ENCODE results near the gene TIMP4. TPM values are rescaled to one million over a fixed set of nuclear protein-coding genes. Genes with fewer than 3 reads are reported as not detected.
A peak's percentile ranks its signal among the peaks of the same experiment; 100 is the strongest.

The TIMP4 gene
- total and polyA plus RNA-seq, 2 of the 4 experiments (the other 2 are of a cell fraction): 0.39 to 0.54 TPM

DNA sequence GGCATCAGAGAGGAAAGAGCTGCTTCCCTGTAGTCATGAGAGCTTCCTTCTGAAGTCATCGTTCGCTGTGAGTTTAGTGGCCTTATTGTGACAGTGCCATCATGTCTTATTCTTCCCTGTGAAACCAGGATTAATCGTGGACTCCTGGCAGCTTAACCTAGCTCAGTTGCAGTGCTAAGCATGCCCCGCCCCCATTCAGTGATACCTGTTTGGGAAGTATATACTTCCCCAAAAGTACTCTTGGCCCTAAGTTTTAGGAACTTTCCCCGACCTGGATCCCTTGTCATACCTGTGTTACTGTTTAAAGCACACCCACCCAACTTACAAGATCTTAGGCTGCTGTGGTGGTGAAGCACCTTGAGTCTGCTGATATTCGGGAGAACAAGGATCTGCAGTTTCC, 32.1 kb upstream of the TIMP4 start:
- peak overlapping the region; percentile 99 for H2BK15ac ChIP-seq (ENCODE audit: low read depth, low read length)
- peak overlapping the region; percentile 19; the same call in 1 of the 2 replicates for H3K14ac ChIP-seq (replicated peaks; ENCODE audit: low read depth, low read length)
- H2AFZ ChIP-seq (replicated peaks; ENCODE audit: low read length, poor library complexity): peak overlapping the region; percentile 9
- no peak overlapping the region for H3K4me3 ChIP-seq (ENCODE audit: insufficient read depth, low read depth, low read length)
- dilution Hi-C loops (cut with HindIII; ENCODE audit: low sequenced_read_pairs, unreplicated experiment) (no loop called here), in situ Hi-C loops (cut with MboI; ENCODE audit: low sequenced_read_pairs) (no loop called here), intact Hi-C loops (cut with micrococcal nuclease) (loop anchor here (5.0 kb wide), 3 partner anchors 96 to 366 kb away; partner anchors contain the start of genes MKRN2 and PPARG)
- H3K56ac ChIP-seq (ENCODE audit: extremely low read depth, insufficient read depth, low read length): no peak overlapping the region
- TF ChIP-seq, protein P1, sequence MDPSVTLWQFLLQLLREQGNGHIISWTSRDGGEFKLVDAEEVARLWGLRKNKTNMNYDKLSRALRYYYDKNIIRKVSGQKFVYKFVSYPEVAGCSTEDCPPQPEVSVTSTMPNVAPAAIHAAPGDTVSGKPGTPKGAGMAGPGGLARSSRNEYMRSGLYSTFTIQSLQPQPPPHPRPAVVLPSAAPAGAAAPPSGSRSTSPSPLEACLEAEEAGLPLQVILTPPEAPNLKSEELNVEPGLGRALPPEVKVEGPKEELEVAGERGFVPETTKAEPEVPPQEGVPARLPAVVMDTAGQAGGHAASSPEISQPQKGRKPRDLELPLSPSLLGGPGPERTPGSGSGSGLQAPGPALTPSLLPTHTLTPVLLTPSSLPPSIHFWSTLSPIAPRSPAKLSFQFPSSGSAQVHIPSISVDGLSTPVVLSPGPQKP (IDR thresholded peaks at IDR 0.05; ENCODE audit: borderline replicate concordance, low read depth, low read length): no peak
- TF ChIP-seq, protein P2, sequence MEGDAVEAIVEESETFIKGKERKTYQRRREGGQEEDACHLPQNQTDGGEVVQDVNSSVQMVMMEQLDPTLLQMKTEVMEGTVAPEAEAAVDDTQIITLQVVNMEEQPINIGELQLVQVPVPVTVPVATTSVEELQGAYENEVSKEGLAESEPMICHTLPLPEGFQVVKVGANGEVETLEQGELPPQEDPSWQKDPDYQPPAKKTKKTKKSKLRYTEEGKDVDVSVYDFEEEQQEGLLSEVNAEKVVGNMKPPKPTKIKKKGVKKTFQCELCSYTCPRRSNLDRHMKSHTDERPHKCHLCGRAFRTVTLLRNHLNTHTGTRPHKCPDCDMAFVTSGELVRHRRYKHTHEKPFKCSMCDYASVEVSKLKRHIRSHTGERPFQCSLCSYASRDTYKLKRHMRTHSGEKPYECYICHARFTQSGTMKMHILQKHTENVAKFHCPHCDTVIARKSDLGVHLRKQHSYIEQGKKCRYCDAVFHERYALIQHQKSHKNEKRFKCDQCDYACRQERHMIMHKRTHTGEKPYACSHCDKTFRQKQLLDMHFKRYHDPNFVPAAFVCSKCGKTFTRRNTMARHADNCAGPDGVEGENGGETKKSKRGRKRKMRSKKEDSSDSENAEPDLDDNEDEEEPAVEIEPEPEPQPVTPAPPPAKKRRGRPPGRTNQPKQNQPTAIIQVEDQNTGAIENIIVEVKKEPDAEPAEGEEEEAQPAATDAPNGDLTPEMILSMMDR (conservative IDR thresholded peaks at IDR 0.05; ENCODE audit: low read depth, low read length): no peak
- TF ChIP-seq POLR2A (IDR thresholded peaks at IDR 0.05; ENCODE audit: low read depth, low read length) (no peak), MAZ (IDR thresholded peaks at IDR 0.05; ENCODE audit: borderline replicate concordance, low read depth, low read length) (no peak), MAFK (IDR thresholded peaks at IDR 0.05; ENCODE audit: low read depth, low read length) (no peak), BHLHE40 (IDR thresholded peaks at IDR 0.05; ENCODE audit: low read depth, low read length) (no peak)
- TF ChIP-seq, protein P3, sequence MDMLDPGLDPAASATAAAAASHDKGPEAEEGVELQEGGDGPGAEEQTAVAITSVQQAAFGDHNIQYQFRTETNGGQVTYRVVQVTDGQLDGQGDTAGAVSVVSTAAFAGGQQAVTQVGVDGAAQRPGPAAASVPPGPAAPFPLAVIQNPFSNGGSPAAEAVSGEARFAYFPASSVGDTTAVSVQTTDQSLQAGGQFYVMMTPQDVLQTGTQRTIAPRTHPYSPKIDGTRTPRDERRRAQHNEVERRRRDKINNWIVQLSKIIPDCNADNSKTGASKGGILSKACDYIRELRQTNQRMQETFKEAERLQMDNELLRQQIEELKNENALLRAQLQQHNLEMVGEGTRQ (IDR thresholded peaks at IDR 0.05; ENCODE audit: low read depth, low read length): no peak
- ATAC-seq (ENCODE audit: low read depth): no peak
- no peaks in the 10 kb centered on the region for H3K9me3 ChIP-seq (ENCODE audit: control insufficient read depth, insufficient read depth, low read length)
- peak overlapping the region in 1 of 2 experiments; percentile 42; a peak in 1 of 4 replicates for H4K8ac ChIP-seq (ENCODE audit: low read depth in 2 of 2, low read length in 2 of 2)
- no peaks in the 10 kb centered on the region for H4K20me1 ChIP-seq (ENCODE audit: insufficient read depth, low read length)
- peaks cover 20% of the 10 kb centered on the region for H3K9me1 ChIP-seq (ENCODE audit: insufficient read depth, low read length)
- ChIA-PET POLR2A (ENCODE audit: unreplicated experiment) (no interaction called here), CTCF (interaction anchor here (0.6 kb wide), 2 partner anchors 82 to 387 kb away, joined by 3 to 6 read pairs; no protein-coding TSS in a partner anchor)
- no peaks in the 10 kb centered on the region for H3K79me1 ChIP-seq (ENCODE audit: low read depth in 1 of 2, low read length in 2 of 2)
- no peaks in the 10 kb centered on the region for H3K27me3 ChIP-seq (ENCODE audit: control insufficient read depth, insufficient read depth, low read length)
- no peak overlapping the region for H3K9ac ChIP-seq (ENCODE audit: low read depth, low read length)
- H3K27ac ChIP-seq (ENCODE audit: insufficient read depth, low read length): no peak overlapping the region
- H3K36me3 ChIP-seq (ENCODE audit: control insufficient read depth, insufficient read depth, low read length): no peaks in the 10 kb centered on the region
- peak overlapping the region; percentile 73 for H4K91ac ChIP-seq (ENCODE audit: insufficient read depth, low read depth, low read length)
- DNase-seq: no peak
- H3K18ac ChIP-seq (ENCODE audit: low read depth, low read length): no peak overlapping the region
- H2BK5ac ChIP-seq (ENCODE audit: low read depth, low read length, poor library complexity, severe bottlenecking): peak overlapping the region; percentile 14
- H2AK9ac ChIP-seq (replicated peaks; ENCODE audit: low read depth, low read length, poor library complexity): no peak overlapping the region
- H3K4ac ChIP-seq (ENCODE audit: low read depth, low read length): peak overlapping the region; percentile 71
- no peak overlapping the region for H3K23ac ChIP-seq (ENCODE audit: low read depth, low read length)
- WGBS, 2 experiments (ENCODE audit: extremely low coverage in 2 of 2, insufficient read length in 1 of 2): 67% methylated on average over 1 of the region's 6 CpGs; no CpG with 5 or more reads in 1 of the 2 experiments
- no peak overlapping the region for H3K4me2 ChIP-seq (ENCODE audit: low read depth, low read length)
- peak overlapping the region; percentile 86; the same call in 1 of the 2 replicates for H2BK20ac ChIP-seq (ENCODE audit: low read depth, low read length)
- H2AK5ac ChIP-seq (ENCODE audit: low read depth, low read length): peak overlapping the region; percentile 92
- BruUV-seq (replicated peaks): no TSS peak
- peaks cover 36% of the 10 kb centered on the region for H3K4me1 ChIP-seq (ENCODE audit: control insufficient read depth, insufficient read depth, low read length)
- H2BK120ac ChIP-seq (ENCODE audit: low read depth, low read length): peak overlapping the region; percentile 97
- H4K5ac ChIP-seq (ENCODE audit: low read depth, low read length): no peak overlapping the region
